Tibial nerve (tissue), 4 donors: ENCODE results near the gene BEST2. TPM values are rescaled to one million over a fixed set of nuclear protein-coding genes. Genes with fewer than 3 reads are reported as not detected.

Experiments used
- DNase-seq, 2 donors: peaks; one replicate each; pipeline ENCODE4 v3.0.0-alpha.2; 2019; ENCODE audit warnings: low spot score in 2 of 2
- H3K27ac ChIP-seq, 4 donors: fragments of 200-600 bp; sonication (generic) in 3 of 4; one replicate each; pipeline ENCODE4 v1.5.1; 2017 to 2019; ENCODE audit warnings: mild to moderate bottlenecking in 1 of 4
- H3K27me3 ChIP-seq, 2 donors: fragments of 200-600 bp; sonication (generic) in 1 of 2; one replicate each; pipeline versions ENCODE4 v1.5.1 to v1.6.0; 2017 to 2019
- H3K36me3 ChIP-seq, 3 donors: fragments of 200-600 bp; sonication (generic); one replicate each; pipeline ENCODE4 v1.5.1; 2018 to 2019
- H3K4me1 ChIP-seq, 4 donors: fragments of 200-600 bp; sonication (generic) in 3 of 4; one replicate each; pipeline ENCODE4 v1.5.1; 2017 to 2019
- H3K4me3 ChIP-seq, 4 donors: fragments of 200-600 bp; sonication (generic) in 3 of 4; one replicate each; pipeline ENCODE4 v1.5.1; 2017 to 2019; ENCODE audit warnings: mild to moderate bottlenecking in 1 of 4, moderate library complexity in 1 of 4
- H3K9me3 ChIP-seq, 4 donors: fragments of 200-600 bp; sonication (generic) in 3 of 4; one replicate each; pipeline ENCODE4 v1.5.1; 2017 to 2019
- CTCF ChIP-seq, 5 experiments: fragments of 200-600 bp in 3 of 5; fragments of 450-650 bp in 2 of 5; sonication (generic) in 3 of 5; IDR thresholded peaks; one replicate each; pipeline ENCODE4 v1.5.1; 2016 to 2019; ENCODE audit warnings: antibody characterized with exemption in 5 of 5, mild to moderate bottlenecking in 3 of 5, moderate library complexity in 2 of 5
- EP300 ChIP-seq, 2 donors: sonication (generic); formaldehyde crosslinking; IDR thresholded peaks; one replicate each; pipeline ENCODE4 v1.6.1; 2017; ENCODE audit warnings: antibody characterized with exemption in 2 of 2, mild to moderate bottlenecking in 1 of 2
- POLR2A ChIP-seq, 2 donors: fragments of 450-650 bp; IDR thresholded peaks; one replicate each; pipeline ENCODE4 v1.6.1; 2017; ENCODE audit warnings: antibody characterized with exemption in 2 of 2, mild to moderate bottlenecking in 2 of 2, moderate library complexity in 2 of 2
- WGBS, 2 donors: methylation state at CpG; one replicate each; pipeline ENCODE4 v1.1.5; 2018; 5-methylcytosine and 5-hydroxymethylcytosine counted together
- total RNA-seq, 4 donors: library from RNA; depleted of rRNA; stranded (reverse); fragments of >200 nt; gene quantifications; one replicate each; pipeline ENCODE4 v1.1.0, GENCODE V29; 2016

The BEST2 gene
- total RNA-seq, 4 donors from 2014 or later, result 0.21 TPM; not detected in 3

- no peaks in the 10 kb centered on the region for H3K36me3 ChIP-seq
- H3K4me3 ChIP-seq, result no peak overlapping the region
- H3K27me3 ChIP-seq, result no peaks in the 10 kb centered on the region
- H3K27ac ChIP-seq, result peak overlapping the region; percentile 99 to 100 (median 99)
- TF ChIP-seq CTCF (IDR thresholded peaks at IDR 0.05) (no peak), POLR2A (IDR thresholded peaks at IDR 0.05) (no peak), EP300 (IDR thresholded peaks at IDR 0.05) (no peak)
- WGBS, 2 donors, result 63 to 74% methylated on average over 10 of the region's 10 CpGs
- no peak for DNase-seq
- H3K9me3 ChIP-seq, result no peaks in the 10 kb centered on the region
- H3K4me1 ChIP-seq, result peaks cover 0 to 76% (median 64%) of the 10 kb centered on the region in 4 donors
Measured at GRCh38 chr19:12787458-12787857, 35.9 kb downstream of the BEST2 start.

GRCh38 chr19:12788042-12788681 is 36.6 kb downstream of the BEST2 start:
- 28 to 32% methylated on average over 4 of the region's 4 CpGs for WGBS, 2 donors
- Histone ChIP-seq H3K27me3 (no peaks in the 10 kb centered on the region), H3K36me3 (no peaks in the 10 kb centered on the region), H3K27ac (peak overlapping the region; percentile 99 to 100 (median 99)), H3K4me1 (peaks cover 0 to 69% (median 58%) of the 10 kb centered on the region in 4 donors), H3K4me3 (peak overlapping the region; percentile 57 to 81 (median 69)), H3K9me3 (no peaks in the 10 kb centered on the region)
- no peak for TF ChIP-seq CTCF (IDR thresholded peaks at IDR 0.05)
- TF ChIP-seq POLR2A (IDR thresholded peaks at IDR 0.05), result no peak
- TF ChIP-seq EP300 (IDR thresholded peaks at IDR 0.05), result no peak
- DNase-seq, result no peak

GRCh38 chr19:12788682-12789097 is 37.1 kb downstream of the BEST2 start:
- peak in 1 of 2 donors; percentile 13 for TF ChIP-seq POLR2A (IDR thresholded peaks at IDR 0.05)
- no peak for TF ChIP-seq CTCF (IDR thresholded peaks at IDR 0.05)
- peak in 1 of 2 donors; percentile 74 for TF ChIP-seq EP300 (IDR thresholded peaks at IDR 0.05)
- peak in 1 of 2 donors; percentile 79 for DNase-seq
- H3K9me3 ChIP-seq, result no peaks in the 10 kb centered on the region
- no peaks in the 10 kb centered on the region for H3K27me3 ChIP-seq
- no peaks in the 10 kb centered on the region for H3K36me3 ChIP-seq
- H3K4me1 ChIP-seq, result peaks cover 0 to 65% (median 53%) of the 10 kb centered on the region in 4 donors
- H3K27ac ChIP-seq, result peak overlapping the region; percentile 99 to 100 (median 99)
- 0 to 1% methylated on average over 11 to 12 of the region's 12 CpGs for WGBS, 2 donors
- H3K4me3 ChIP-seq, result peak overlapping the region; percentile 57 to 81 (median 69)

- H3K36me3 ChIP-seq, result no peaks in the 10 kb centered on the region
- H3K9me3 ChIP-seq, result no peaks in the 10 kb centered on the region
- peak overlapping the region; percentile 99 to 100 (median 99) for H3K27ac ChIP-seq
- 1 to 2% methylated on average over 9 to 26 of the region's 46 CpGs for WGBS, 2 donors
- peak overlapping the region; percentile 61 to 98 (median 79) for H3K4me3 ChIP-seq
- TF ChIP-seq POLR2A (IDR thresholded peaks at IDR 0.05), result no peak
- TF ChIP-seq EP300 (IDR thresholded peaks at IDR 0.05), result no peak
- H3K4me1 ChIP-seq, result peaks cover 0 to 65% (median 52%) of the 10 kb centered on the region in 4 donors
- H3K27me3 ChIP-seq, result no peaks in the 10 kb centered on the region
- no peak for DNase-seq
Measured at GRCh38 chr19:12789098-12789903, 37.7 kb downstream of the BEST2 start.

- H3K27me3 ChIP-seq, result no peaks in the 10 kb centered on the region
- no peaks in the 10 kb centered on the region for H3K9me3 ChIP-seq
- DNase-seq, result peak; percentile 90 to 93
- H3K4me1 ChIP-seq, result peaks cover 0 to 65% (median 50%) of the 10 kb centered on the region in 4 donors
- peak overlapping the region; percentile 99 to 100 (median 99) for H3K27ac ChIP-seq
- TF ChIP-seq POLR2A (IDR thresholded peaks at IDR 0.05) (peak; percentile 94), EP300 (IDR thresholded peaks at IDR 0.05) (peak; percentile 84 to 99), CTCF (IDR thresholded peaks at IDR 0.05) (peak in 2 of 5 experiments; percentile 31 to 50)
- peak overlapping the region; percentile 61 to 98 (median 79) for H3K4me3 ChIP-seq
- WGBS, 2 donors, result 1 to 3% methylated on average over 17 to 30 of the region's 56 CpGs
- H3K36me3 ChIP-seq, result no peaks in the 10 kb centered on the region
Measured at GRCh38 chr19:12789904-12790619, 38.5 kb downstream of the BEST2 start.
